WTC11 (cell line): ENCODE measurements around the gene ANKRD9. TPM values are rescaled to one million over a fixed set of nuclear protein-coding genes. Genes with fewer than 3 reads are reported as not detected.

ENCODE experiments used
- ATAC-seq: fragments of 200-7000 bp; cut with Tn5 transposase; 2 replicates; pipeline ENCODE4 v1.10.0; 2021; ENCODE audit warnings: mild to moderate bottlenecking, moderate library complexity
- CTCF ChIA-PET: fragments of 300-600 bp; sonication (Branson Sonifier 250); formaldehyde crosslinking; loops from one replicate; lab custom pipeline; 2021; ENCODE audit warnings: antibody characterized with exemption; lab: Charles Lee
- POLR2A ChIA-PET: fragments of 350-600 bp; sonication (Branson Sonifier 250); formaldehyde crosslinking; loops from one replicate; lab custom pipeline; 2021; ENCODE audit warnings: antibody characterized with exemption; lab: Charles Lee
- DNase-seq: peaks from one replicate; pipeline ENCODE4 v3.0.0; 2021; ENCODE audit warnings: low spot score
- H3K27ac Mint-ChIP-seq: 2 replicates; pipeline ENCODE4 v1.8.0; 2021; ENCODE audit warnings: mixed read lengths
- H3K27me3 Mint-ChIP-seq: 2 replicates; pipeline ENCODE4 v1.8.0; 2021; ENCODE audit warnings: low read depth, mild to moderate bottlenecking, moderate library complexity, mixed read lengths
- H3K36me3 Mint-ChIP-seq: 2 replicates; pipeline ENCODE4 v1.8.0; 2021; ENCODE audit warnings: mixed read lengths
- H3K4me1 Mint-ChIP-seq: 2 replicates; pipeline ENCODE4 v1.8.0; 2022; ENCODE audit warnings: mixed read lengths
- H3K4me3 Mint-ChIP-seq: 2 replicates; pipeline ENCODE4 v1.8.0; 2021; ENCODE audit warnings: mild to moderate bottlenecking, moderate library complexity, mixed read lengths
- H3K9me3 Mint-ChIP-seq: 2 replicates; pipeline ENCODE4 v1.8.0; 2021; ENCODE audit warnings: mixed read lengths
- FOXJ3 ChIP-seq: sonication (generic); formaldehyde crosslinking; IDR thresholded peaks from 2 replicates; pipeline ENCODE4 v1.9.0; 2021; ENCODE audit warnings: missing genetic modification reagents, mild to moderate bottlenecking, borderline replicate concordance
- HMGA2 ChIP-seq: fragments of 250-450 bp; sonication (Bioruptor Pico); IDR thresholded peaks from 2 replicates; pipeline ENCODE4 v1.4.0; 2021; ENCODE audit warnings: mild to moderate bottlenecking, moderate library complexity
- MXD4 ChIP-seq: fragments of 250-450 bp; sonication (Bioruptor Pico); IDR thresholded peaks from 2 replicates; pipeline ENCODE4 v1.8.0; 2021; ENCODE audit warnings: mild to moderate bottlenecking, moderate library complexity, borderline replicate concordance
- MYBL2 ChIP-seq: sonication (generic); formaldehyde crosslinking; IDR thresholded peaks from 2 replicates; pipeline ENCODE4 v1.8.1; 2023; ENCODE audit warnings: mild to moderate bottlenecking, moderate library complexity, missing genetic modification reagents
- NFE2L1 ChIP-seq: sonication (generic); formaldehyde crosslinking; IDR thresholded peaks from 2 replicates; pipeline ENCODE4 v1.8.1; 2023; ENCODE audit warnings: missing genetic modification reagents
- RELA ChIP-seq: sonication (generic); formaldehyde crosslinking; IDR thresholded peaks from 2 replicates; pipeline ENCODE4 v1.8.1; 2022; ENCODE audit warnings: missing genetic modification reagents, mild to moderate bottlenecking, borderline replicate concordance
- SMAD3 ChIP-seq: sonication (generic); formaldehyde crosslinking; IDR thresholded peaks from 2 replicates; pipeline ENCODE4 v1.8.0; 2022; ENCODE audit warnings: missing genetic modification reagents, mild to moderate bottlenecking, borderline replicate concordance
- SOX15 ChIP-seq: fragments of 250-450 bp; sonication (Bioruptor Pico); IDR thresholded peaks from 2 replicates; pipeline ENCODE4 v1.9.0; 2021; ENCODE audit warnings: mild to moderate bottlenecking
- ZNF121 ChIP-seq: sonication (generic); formaldehyde crosslinking; IDR thresholded peaks from 2 replicates; pipeline ENCODE4 v1.8.0; 2023; ENCODE audit warnings: missing genetic modification reagents
- ZNF263 ChIP-seq: sonication (generic); formaldehyde crosslinking; IDR thresholded peaks from 2 replicates; pipeline ENCODE4 v1.8.1; 2022; ENCODE audit warnings: low read depth, mild to moderate bottlenecking, moderate library complexity, missing genetic modification reagents
- ZNF423 ChIP-seq: fragments of 250-450 bp; sonication (Bioruptor Pico); IDR thresholded peaks from 2 replicates; pipeline ENCODE4 v2.1.2; 2022; ENCODE audit warnings: mild to moderate bottlenecking, moderate library complexity
- total RNA-seq: library from RNA; stranded (reverse); gene quantifications from 3 replicates; pipeline ENCODE4 v1.2.3, GENCODE V29; 2021
- TF ChIP-seq, protein P1 (sequence below): fragments of 250-450 bp; sonication (Bioruptor Pico); IDR thresholded peaks from 2 replicates; pipeline ENCODE4 v1.8.0; 2021; ENCODE audit warnings: mild to moderate bottlenecking
- TF ChIP-seq, protein P2 (sequence below): sonication (generic); formaldehyde crosslinking; IDR thresholded peaks from 2 replicates; pipeline ENCODE4 v1.8.1; 2022; ENCODE audit warnings: low read depth, mild to moderate bottlenecking, moderate library complexity, missing genetic modification reagents, borderline replicate concordance
- TF ChIP-seq, protein P3 (sequence below): sonication (generic); formaldehyde crosslinking; IDR thresholded peaks from 2 replicates; pipeline ENCODE4 v1.8.1; 2023; ENCODE audit warnings: mild to moderate bottlenecking, missing genetic modification reagents
- TF ChIP-seq, protein P4 (sequence below): sonication (generic); formaldehyde crosslinking; IDR thresholded peaks from 2 replicates; pipeline ENCODE4 v1.8.1; 2022; ENCODE audit warnings: missing genetic modification reagents, borderline replicate concordance
- TF ChIP-seq, protein P5 (sequence below): sonication (generic); formaldehyde crosslinking; IDR thresholded peaks from 2 replicates; pipeline ENCODE4 v1.8.0; 2022; ENCODE audit warnings: mild to moderate bottlenecking, missing genetic modification reagents
- TF ChIP-seq, protein P6 (sequence below): fragments of 250-450 bp; sonication (Bioruptor Pico); IDR thresholded peaks from 2 replicates; pipeline ENCODE4 v1.9.0; 2021; ENCODE audit warnings: mild to moderate bottlenecking, borderline replicate concordance

The ANKRD9 gene
- total RNA-seq, 1 experiment from 2014 or later, result 63.8 TPM

DNA sequence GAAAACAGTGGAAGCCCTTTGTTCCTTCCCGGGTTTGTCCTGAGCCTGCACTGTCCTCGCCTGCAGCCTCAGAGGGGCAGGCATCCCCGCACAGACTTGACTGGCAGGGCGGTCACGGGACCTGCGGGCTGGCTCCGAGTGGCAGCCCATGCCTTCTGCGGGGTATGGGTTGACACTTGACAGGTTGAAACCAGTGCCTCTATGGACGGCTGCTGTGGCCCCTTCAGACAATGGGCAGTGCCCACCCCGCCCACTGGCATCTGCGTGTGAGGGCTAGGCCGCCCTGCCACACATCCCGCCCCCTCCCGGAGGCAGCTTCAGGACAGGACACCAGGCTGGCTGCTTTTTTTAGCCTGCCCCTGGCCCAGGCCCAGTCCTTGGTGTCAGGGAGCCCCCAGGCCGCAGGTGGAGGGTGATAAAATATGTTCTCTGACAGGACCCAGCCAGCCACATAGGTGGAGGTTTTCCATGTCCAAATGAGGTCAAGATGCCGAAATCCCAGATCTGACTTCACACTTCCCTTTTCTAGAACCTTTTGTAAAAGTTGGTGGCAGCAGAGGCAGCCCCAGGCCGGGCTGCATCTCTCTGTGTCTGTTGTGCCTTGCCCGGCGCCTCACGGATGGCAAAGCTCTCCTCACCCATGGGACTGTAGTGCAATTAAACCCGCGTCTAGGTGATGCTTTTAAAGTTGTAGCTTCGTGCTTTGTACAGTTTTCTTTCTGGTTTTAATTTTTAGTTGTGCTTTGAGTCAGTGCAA lies 10.0 kb downstream of the ANKRD9 start:
- Mint-ChIP-seq H3K4me3 (no peak overlapping the region), H3K27ac (peak overlapping the region; percentile 80), H3K36me3 (no peaks in the 10 kb centered on the region), H3K9me3 (no peaks in the 10 kb centered on the region)
- no peak for DNase-seq
- ATAC-seq, result no peak
- TF ChIP-seq FOXJ3 (CRISPR knock-in tag) (no peak), MYBL2 (no peak), NFE2L1 (CRISPR knock-in tag) (no peak), SOX15 (CRISPR knock-in tag) (no peak), SMAD3 (CRISPR knock-in tag) (no peak), HMGA2 (no peak), RELA (CRISPR knock-in tag) (no peak), ZNF263 (no peak), MXD4 (CRISPR knock-in tag) (no peak), ZNF423 (CRISPR knock-in tag) (no peak), ZNF121 (CRISPR knock-in tag) (no peak)
- TF ChIP-seq, protein P1, sequence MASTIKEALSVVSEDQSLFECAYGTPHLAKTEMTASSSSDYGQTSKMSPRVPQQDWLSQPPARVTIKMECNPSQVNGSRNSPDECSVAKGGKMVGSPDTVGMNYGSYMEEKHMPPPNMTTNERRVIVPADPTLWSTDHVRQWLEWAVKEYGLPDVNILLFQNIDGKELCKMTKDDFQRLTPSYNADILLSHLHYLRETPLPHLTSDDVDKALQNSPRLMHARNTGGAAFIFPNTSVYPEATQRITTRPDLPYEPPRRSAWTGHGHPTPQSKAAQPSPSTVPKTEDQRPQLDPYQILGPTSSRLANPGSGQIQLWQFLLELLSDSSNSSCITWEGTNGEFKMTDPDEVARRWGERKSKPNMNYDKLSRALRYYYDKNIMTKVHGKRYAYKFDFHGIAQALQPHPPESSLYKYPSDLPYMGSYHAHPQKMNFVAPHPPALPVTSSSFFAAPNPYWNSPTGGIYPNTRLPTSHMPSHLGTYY (CRISPR knock-in tag), result no peak
- TF ChIP-seq, protein P2, sequence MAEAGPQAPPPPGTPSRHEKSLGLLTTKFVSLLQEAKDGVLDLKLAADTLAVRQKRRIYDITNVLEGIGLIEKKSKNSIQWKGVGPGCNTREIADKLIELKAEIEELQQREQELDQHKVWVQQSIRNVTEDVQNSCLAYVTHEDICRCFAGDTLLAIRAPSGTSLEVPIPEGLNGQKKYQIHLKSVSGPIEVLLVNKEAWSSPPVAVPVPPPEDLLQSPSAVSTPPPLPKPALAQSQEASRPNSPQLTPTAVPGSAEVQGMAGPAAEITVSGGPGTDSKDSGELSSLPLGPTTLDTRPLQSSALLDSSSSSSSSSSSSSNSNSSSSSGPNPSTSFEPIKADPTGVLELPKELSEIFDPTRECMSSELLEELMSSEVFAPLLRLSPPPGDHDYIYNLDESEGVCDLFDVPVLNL (CRISPR knock-in tag), result no peak
- TF ChIP-seq, protein P3, sequence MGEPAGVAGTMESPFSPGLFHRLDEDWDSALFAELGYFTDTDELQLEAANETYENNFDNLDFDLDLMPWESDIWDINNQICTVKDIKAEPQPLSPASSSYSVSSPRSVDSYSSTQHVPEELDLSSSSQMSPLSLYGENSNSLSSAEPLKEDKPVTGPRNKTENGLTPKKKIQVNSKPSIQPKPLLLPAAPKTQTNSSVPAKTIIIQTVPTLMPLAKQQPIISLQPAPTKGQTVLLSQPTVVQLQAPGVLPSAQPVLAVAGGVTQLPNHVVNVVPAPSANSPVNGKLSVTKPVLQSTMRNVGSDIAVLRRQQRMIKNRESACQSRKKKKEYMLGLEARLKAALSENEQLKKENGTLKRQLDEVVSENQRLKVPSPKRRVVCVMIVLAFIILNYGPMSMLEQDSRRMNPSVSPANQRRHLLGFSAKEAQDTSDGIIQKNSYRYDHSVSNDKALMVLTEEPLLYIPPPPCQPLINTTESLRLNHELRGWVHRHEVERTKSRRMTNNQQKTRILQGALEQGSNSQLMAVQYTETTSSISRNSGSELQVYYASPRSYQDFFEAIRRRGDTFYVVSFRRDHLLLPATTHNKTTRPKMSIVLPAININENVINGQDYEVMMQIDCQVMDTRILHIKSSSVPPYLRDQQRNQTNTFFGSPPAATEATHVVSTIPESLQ (CRISPR knock-in tag), result no peak
- TF ChIP-seq, protein P4, sequence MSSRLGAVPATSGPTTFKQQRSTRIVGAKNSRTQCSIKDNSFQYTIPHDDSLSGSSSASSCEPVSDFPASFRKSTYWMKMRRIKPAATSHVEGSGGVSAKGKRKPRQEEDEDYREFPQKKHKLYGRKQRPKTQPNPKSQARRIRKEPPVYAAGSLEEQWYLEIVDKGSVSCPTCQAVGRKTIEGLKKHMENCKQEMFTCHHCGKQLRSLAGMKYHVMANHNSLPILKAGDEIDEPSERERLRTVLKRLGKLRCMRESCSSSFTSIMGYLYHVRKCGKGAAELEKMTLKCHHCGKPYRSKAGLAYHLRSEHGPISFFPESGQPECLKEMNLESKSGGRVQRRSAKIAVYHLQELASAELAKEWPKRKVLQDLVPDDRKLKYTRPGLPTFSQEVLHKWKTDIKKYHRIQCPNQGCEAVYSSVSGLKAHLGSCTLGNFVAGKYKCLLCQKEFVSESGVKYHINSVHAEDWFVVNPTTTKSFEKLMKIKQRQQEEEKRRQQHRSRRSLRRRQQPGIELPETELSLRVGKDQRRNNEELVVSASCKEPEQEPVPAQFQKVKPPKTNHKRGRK (CRISPR knock-in tag), result no peak
- TF ChIP-seq, protein P5, sequence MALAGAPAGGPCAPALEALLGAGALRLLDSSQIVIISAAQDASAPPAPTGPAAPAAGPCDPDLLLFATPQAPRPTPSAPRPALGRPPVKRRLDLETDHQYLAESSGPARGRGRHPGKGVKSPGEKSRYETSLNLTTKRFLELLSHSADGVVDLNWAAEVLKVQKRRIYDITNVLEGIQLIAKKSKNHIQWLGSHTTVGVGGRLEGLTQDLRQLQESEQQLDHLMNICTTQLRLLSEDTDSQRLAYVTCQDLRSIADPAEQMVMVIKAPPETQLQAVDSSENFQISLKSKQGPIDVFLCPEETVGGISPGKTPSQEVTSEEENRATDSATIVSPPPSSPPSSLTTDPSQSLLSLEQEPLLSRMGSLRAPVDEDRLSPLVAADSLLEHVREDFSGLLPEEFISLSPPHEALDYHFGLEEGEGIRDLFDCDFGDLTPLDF (CRISPR knock-in tag), result no peak
- TF ChIP-seq, protein P6, sequence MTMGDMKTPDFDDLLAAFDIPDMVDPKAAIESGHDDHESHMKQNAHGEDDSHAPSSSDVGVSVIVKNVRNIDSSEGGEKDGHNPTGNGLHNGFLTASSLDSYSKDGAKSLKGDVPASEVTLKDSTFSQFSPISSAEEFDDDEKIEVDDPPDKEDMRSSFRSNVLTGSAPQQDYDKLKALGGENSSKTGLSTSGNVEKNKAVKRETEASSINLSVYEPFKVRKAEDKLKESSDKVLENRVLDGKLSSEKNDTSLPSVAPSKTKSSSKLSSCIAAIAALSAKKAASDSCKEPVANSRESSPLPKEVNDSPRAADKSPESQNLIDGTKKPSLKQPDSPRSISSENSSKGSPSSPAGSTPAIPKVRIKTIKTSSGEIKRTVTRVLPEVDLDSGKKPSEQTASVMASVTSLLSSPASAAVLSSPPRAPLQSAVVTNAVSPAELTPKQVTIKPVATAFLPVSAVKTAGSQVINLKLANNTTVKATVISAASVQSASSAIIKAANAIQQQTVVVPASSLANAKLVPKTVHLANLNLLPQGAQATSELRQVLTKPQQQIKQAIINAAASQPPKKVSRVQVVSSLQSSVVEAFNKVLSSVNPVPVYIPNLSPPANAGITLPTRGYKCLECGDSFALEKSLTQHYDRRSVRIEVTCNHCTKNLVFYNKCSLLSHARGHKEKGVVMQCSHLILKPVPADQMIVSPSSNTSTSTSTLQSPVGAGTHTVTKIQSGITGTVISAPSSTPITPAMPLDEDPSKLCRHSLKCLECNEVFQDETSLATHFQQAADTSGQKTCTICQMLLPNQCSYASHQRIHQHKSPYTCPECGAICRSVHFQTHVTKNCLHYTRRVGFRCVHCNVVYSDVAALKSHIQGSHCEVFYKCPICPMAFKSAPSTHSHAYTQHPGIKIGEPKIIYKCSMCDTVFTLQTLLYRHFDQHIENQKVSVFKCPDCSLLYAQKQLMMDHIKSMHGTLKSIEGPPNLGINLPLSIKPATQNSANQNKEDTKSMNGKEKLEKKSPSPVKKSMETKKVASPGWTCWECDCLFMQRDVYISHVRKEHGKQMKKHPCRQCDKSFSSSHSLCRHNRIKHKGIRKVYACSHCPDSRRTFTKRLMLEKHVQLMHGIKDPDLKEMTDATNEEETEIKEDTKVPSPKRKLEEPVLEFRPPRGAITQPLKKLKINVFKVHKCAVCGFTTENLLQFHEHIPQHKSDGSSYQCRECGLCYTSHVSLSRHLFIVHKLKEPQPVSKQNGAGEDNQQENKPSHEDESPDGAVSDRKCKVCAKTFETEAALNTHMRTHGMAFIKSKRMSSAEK (CRISPR knock-in tag), result no peak
- TF ChIP-seq, all 79 proteins: peak for 0
- CTCF ChIA-PET, result interaction anchor here (1.1 to 3.5 kb wide), 5 partner anchors 9 to 182 kb away, joined by 3 to 64 read pairs (median 6); no protein-coding TSS in a partner anchor
- H3K4me1 Mint-ChIP-seq, result no peaks in the 10 kb centered on the region
- no peaks in the 10 kb centered on the region for H3K27me3 Mint-ChIP-seq
- POLR2A ChIA-PET, result interaction anchor here (0.6 kb wide), 1 partner anchor 266 kb away, joined by 5 read pairs; no protein-coding TSS in a partner anchor
